ENCODE measurements around the gene PRSS38. TPM values are rescaled to one million over a fixed set of nuclear protein-coding genes. Genes with fewer than 3 reads are reported as not detected.

PRSS38 gene
- total RNA-seq, 2 experiments from 2014 or later, result not detected

DNA sequence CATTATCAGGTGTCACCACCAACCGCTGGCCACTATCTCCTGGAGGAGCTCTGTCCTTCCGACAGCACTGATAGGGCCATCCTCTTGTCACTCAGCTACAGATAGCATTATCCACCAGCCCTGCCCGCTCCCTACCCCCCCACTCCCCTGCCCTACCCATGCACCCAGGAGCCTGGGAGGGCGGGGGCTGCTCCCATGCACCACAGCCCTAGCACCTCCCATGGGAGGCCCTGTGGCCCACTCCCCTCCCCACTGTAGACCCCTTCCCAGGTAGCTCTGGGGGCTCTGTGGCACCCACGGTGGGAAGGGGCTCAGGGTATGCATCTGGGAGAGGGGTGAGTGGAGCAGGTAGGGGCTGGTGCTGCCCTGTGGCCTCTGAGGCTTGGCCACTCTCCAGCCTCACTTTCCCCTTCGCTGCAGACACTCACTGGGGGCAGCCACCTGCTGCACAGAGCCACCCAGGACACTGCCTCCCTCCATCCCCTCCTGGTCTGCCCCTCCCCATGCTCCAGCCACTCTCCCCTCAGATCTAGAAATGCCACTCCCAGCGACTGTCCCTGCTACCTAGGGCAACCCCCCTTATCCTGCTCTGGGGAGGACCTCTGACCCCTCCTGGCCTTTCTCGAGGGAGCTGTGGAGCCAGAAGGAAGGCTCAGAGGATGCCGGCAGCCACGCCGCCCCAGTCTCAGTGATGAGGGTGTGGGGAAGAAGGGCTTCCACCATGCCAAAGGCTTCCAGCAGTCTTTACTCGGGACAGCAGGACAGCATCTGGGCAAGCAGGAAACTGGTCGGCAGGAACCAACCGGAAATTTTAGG is 73.8 kb downstream of the PRSS38 start:
- H3K4me3 Mint-ChIP-seq, result no peak overlapping the region
- ChIA-PET CTCF (no interaction called here), POLR2A (no interaction called here)
- no peaks in the 10 kb centered on the region for H3K27me3 Mint-ChIP-seq
- no peaks in the 10 kb centered on the region for H3K9me3 Mint-ChIP-seq
- H3K27ac Mint-ChIP-seq, result no peak overlapping the region
- no peaks in the 10 kb centered on the region for H3K36me3 Mint-ChIP-seq (ENCODE audit: low read depth)
- no peak for DNase-seq
- H3K4me1 Mint-ChIP-seq, result peaks cover 25% of the 10 kb centered on the region

DNA sequence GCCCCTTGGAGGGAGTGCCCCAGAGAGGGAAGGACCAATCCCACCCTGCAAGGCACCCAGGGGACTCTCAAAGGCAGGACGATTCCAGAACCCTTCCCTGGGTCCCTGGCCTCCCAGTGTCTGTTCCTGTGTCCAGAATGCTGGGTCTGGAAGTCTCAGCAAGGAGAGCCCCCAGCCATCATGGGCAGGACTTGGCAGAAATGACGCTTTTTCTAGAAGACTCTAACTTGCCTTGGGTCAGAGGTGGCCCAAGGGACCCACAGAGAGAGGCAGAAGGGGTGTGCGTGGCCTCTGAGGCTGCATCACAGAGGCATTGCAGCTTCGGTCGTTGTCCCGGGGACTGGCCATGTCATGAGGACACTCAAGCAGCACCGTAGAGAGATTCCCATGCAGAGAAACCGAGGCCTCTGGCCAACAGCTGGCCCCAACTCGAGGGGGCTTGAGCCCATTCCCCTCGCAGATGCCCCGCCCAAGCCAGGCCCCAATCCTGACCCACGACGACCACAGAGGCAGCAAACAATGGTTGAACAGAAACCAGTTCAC is 74.5 kb downstream of the PRSS38 start:
- H3K4me3 Mint-ChIP-seq, result no peak overlapping the region
- H3K9me3 Mint-ChIP-seq, result no peaks in the 10 kb centered on the region
- H3K27ac Mint-ChIP-seq, result peak overlapping the region; percentile 36
- ChIA-PET CTCF (no interaction called here), POLR2A (no interaction called here)
- H3K36me3 Mint-ChIP-seq (ENCODE audit: low read depth), result no peaks in the 10 kb centered on the region
- DNase-seq, result no peak
- peaks cover 22% of the 10 kb centered on the region for H3K4me1 Mint-ChIP-seq
- H3K27me3 Mint-ChIP-seq, result no peaks in the 10 kb centered on the region

GRCh38 chr1:227890451-227891222 is 75.2 kb downstream of the PRSS38 start:
- peak overlapping the region; percentile 36 for H3K27ac Mint-ChIP-seq
- no peak for DNase-seq

GRCh38 chr1:227891223-227891954 is 75.9 kb downstream of the PRSS38 start:
- H3K27ac Mint-ChIP-seq, result peak overlapping the region; percentile 1
- H3K4me3 Mint-ChIP-seq, result no peak overlapping the region
- POLR2A ChIA-PET, result no interaction called here
- H3K27me3 Mint-ChIP-seq, result no peaks in the 10 kb centered on the region
- H3K36me3 Mint-ChIP-seq (ENCODE audit: low read depth), result no peaks in the 10 kb centered on the region
- no peaks in the 10 kb centered on the region for H3K9me3 Mint-ChIP-seq
- DNase-seq, result no peak
- CTCF ChIA-PET, result no interaction called here
- H3K4me1 Mint-ChIP-seq, result peaks cover 11% of the 10 kb centered on the region

More at GRCh38 chr1:227890451-227891222, 75.2 kb downstream of the PRSS38 start:
- Mint-ChIP-seq H3K9me3 (no peaks in the 10 kb centered on the region), H3K36me3 (ENCODE audit: low read depth) (no peaks in the 10 kb centered on the region), H3K27me3 (no peaks in the 10 kb centered on the region), H3K4me1 (peaks cover 15% of the 10 kb centered on the region), H3K4me3 (no peak overlapping the region)
- ChIA-PET CTCF (interaction anchor here (0.6 kb wide), 1 partner anchor 14 kb away, joined by 3 read pairs; no protein-coding TSS in a partner anchor), POLR2A (no interaction called here)

GRCh38 chr1:227891955-227892488 is 76.5 kb downstream of the PRSS38 start:
- POLR2A ChIA-PET, result no interaction called here
- no peak overlapping the region for H3K4me3 Mint-ChIP-seq
- no peaks in the 10 kb centered on the region for H3K9me3 Mint-ChIP-seq
- no peaks in the 10 kb centered on the region for H3K27me3 Mint-ChIP-seq
- CTCF ChIA-PET, result no interaction called here
- H3K27ac Mint-ChIP-seq, result no peak overlapping the region
- H3K36me3 Mint-ChIP-seq (ENCODE audit: low read depth), result no peaks in the 10 kb centered on the region
- no peak for DNase-seq
- peaks cover 10% of the 10 kb centered on the region for H3K4me1 Mint-ChIP-seq

DNA sequence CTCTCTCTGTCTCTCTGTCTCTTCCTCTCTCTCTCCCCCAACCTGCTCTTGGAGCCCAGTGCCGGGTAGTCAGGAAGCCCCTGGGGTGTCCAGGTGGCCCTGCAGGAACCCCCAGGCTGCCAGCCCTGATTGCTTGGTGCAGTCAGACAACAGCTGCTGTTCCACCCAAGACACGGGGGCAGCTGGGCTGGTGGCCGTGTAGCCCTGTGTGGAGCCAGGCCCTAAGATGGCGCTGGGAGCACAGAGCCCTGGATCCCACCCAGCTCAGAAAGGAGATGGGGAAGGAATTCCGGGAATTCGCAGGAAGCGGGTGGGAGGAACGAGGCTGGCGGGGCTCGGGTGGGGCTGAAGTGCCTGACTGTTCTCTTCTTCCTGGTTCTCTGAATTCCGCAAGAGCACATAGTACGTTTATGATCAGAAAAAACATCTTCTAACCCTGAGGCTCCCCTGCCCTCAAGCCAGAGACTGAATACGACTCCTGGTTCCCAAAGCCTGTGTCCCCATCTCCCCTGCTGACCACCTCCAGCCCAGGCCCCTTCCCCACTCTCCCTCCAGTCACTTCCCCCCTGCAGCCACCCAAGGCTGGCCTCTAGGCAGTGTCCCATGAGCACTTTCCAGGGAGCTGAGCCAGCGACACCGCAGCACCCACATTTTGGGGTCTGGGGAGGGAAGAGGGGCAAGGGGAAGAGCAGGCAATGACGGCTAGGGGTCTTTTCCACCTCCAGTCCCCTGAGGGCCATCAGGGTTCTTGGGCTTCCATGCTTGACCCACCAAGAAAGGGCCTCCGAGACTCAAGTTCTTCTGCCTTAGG is 77.2 kb downstream of the PRSS38 start:
- no peaks in the 10 kb centered on the region for H3K27me3 Mint-ChIP-seq
- peaks cover 10% of the 10 kb centered on the region for H3K4me1 Mint-ChIP-seq
- no peaks in the 10 kb centered on the region for H3K9me3 Mint-ChIP-seq
- H3K36me3 Mint-ChIP-seq (ENCODE audit: low read depth), result no peaks in the 10 kb centered on the region
- no peak overlapping the region for H3K4me3 Mint-ChIP-seq
- ChIA-PET POLR2A (no interaction called here), CTCF (no interaction called here)
- no peak for DNase-seq
- H3K27ac Mint-ChIP-seq, result no peak overlapping the region

DNA sequence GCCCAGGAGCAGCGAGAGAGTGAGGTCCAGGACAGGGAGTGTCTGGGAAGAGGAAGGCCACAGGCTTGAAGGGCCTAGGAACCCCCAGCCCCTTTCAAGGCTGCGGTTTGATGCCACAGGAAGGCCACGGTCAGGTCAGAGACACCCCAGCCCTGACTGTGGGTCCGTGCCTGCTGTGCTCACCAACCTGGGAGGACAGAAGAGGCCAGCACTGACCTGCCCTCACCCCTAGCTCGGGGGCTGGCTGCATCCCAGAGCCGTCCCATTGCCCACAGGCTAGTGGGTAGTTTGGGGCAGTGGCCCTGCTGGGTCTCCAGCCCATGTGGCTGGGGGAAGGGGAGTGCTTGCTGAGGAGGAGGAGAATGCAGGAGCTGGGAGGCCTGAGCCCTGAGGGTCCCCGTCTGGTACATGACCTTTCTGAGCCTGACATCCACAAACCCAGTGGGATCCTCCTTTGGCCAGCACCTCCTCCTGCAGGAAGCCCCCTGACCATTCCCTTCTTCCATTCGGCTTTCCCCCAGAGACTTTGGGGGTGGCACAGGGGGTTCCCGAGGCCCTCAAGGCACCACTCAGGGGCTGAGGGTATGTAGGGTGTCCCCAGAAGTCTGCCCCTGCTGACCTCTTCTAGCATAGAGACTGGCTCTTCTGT is 77.9 kb downstream of the PRSS38 start:
- ChIA-PET POLR2A (no interaction called here), CTCF (no interaction called here)
- no peaks in the 10 kb centered on the region for H3K27me3 Mint-ChIP-seq
- H3K4me3 Mint-ChIP-seq, result no peak overlapping the region
- peaks cover 7% of the 10 kb centered on the region for H3K4me1 Mint-ChIP-seq
- no peak for DNase-seq
- H3K36me3 Mint-ChIP-seq (ENCODE audit: low read depth), result no peaks in the 10 kb centered on the region
- no peak overlapping the region for H3K27ac Mint-ChIP-seq
- no peaks in the 10 kb centered on the region for H3K9me3 Mint-ChIP-seq

GRCh38 chr1:227893949-227894721 is 78.7 kb downstream of the PRSS38 start:
- Mint-ChIP-seq H3K36me3 (ENCODE audit: low read depth) (no peaks in the 10 kb centered on the region), H3K4me1 (peaks cover 7% of the 10 kb centered on the region), H3K27me3 (no peaks in the 10 kb centered on the region), H3K9me3 (no peaks in the 10 kb centered on the region), H3K27ac (peak overlapping the region; percentile 50), H3K4me3 (no peak overlapping the region)
- ChIA-PET POLR2A (no interaction called here), CTCF (no interaction called here)
- DNase-seq, result peak; percentile 5

GRCh38 chr1:227894831-227895451 is 79.5 kb downstream of the PRSS38 start:
- POLR2A ChIA-PET, result no interaction called here
- Mint-ChIP-seq H3K9me3 (no peaks in the 10 kb centered on the region), H3K4me3 (no peak overlapping the region), H3K27me3 (no peaks in the 10 kb centered on the region), H3K36me3 (ENCODE audit: low read depth) (no peaks in the 10 kb centered on the region), H3K27ac (peak overlapping the region; percentile 50), H3K4me1 (peaks cover 2% of the 10 kb centered on the region)
- CTCF ChIA-PET, result no interaction called here
- DNase-seq, result peak; percentile 4
